CD4-positive, alpha-beta T cell (primary cell): Measurements from ENCODE around the gene PPP2R2C. TPM values are rescaled to one million over a fixed set of nuclear protein-coding genes. Genes with fewer than 3 reads are reported as not detected.
A peak's percentile ranks its signal among the peaks of the same experiment; 100 is the strongest.

ENCODE experiments used
- ATAC-seq: fragments of 200-7000 bp; cut with Tn5 transposase; one replicate; pipeline ENCODE4 v1.10.0; 2022; ENCODE audit warnings: mild to moderate bottlenecking; ENCODE audit not compliant: poor library complexity
- CTCF ChIA-PET: fragments of 350-600 bp; sonication (Branson Sonifier 250); formaldehyde crosslinking; loops from one replicate; lab custom pipeline; 2021; ENCODE audit warnings: antibody characterized with exemption, inconsistent platforms; lab: Charles Lee
- POLR2A ChIA-PET: fragments of 350-600 bp; sonication (Branson Sonifier 250); formaldehyde crosslinking; loops from one replicate; lab custom pipeline; 2021; ENCODE audit warnings: antibody characterized with exemption, inconsistent platforms; lab: Charles Lee
- DNase-seq, 14 experiments: peaks; one replicate each; pipeline ENCODE4 v3.0.0-alpha.2; 2013 to 2020; ENCODE audit warnings: mixed read lengths in 2 of 14
- H3K27ac ChIP-seq, 2 donors: one replicate each; pipeline versions ENCODE4 v1.5.1 to v1.7.0; 2013; ENCODE audit warnings: low read length in 2 of 2, low read depth in 1 of 2, mild to moderate bottlenecking in 1 of 2
- H3K27me3 ChIP-seq, 2 experiments: 1 replicate in 1 of 2; 2 replicates in 1 of 2; pipeline versions ENCODE4 v1.6.1 to v1.7.0; 2013; ENCODE audit warnings: low read length in 2 of 2, control low read depth in 1 of 2, mild to moderate bottlenecking in 1 of 2, moderate library complexity in 1 of 2; ENCODE audit not compliant: insufficient read depth in 2 of 2, control insufficient read depth in 1 of 2
- H3K36me3 ChIP-seq: one replicate; pipeline ENCODE4 v1.6.1; 2013; ENCODE audit warnings: low read length, control low read depth; ENCODE audit not compliant: insufficient read depth
- H3K4me1 ChIP-seq: one replicate; pipeline ENCODE4 v1.6.1; 2013; ENCODE audit warnings: low read length, control low read depth; ENCODE audit not compliant: insufficient read depth
- H3K4me3 ChIP-seq: one replicate; pipeline ENCODE4 v1.5.1; 2013; ENCODE audit warnings: mild to moderate bottlenecking, low read length, moderate library complexity
- H3K9me3 ChIP-seq, 2 experiments: 1 replicate in 1 of 2; 2 replicates in 1 of 2; pipeline versions ENCODE4 v1.6.1 to v1.7.0; 2013; ENCODE audit warnings: low read length in 2 of 2, mild to moderate bottlenecking in 2 of 2, control low read depth in 1 of 2, moderate library complexity in 1 of 2; ENCODE audit not compliant: control insufficient read depth in 1 of 2, insufficient read depth in 1 of 2
- H3K27ac Mint-ChIP-seq: one replicate; pipeline ENCODE4 v1.8.0; 2020; ENCODE audit warnings: mixed read lengths
- H3K27me3 Mint-ChIP-seq: one replicate; pipeline ENCODE4 v1.8.0; 2021; ENCODE audit warnings: mixed read lengths
- H3K36me3 Mint-ChIP-seq: one replicate; pipeline ENCODE4 v1.8.0; 2021; ENCODE audit warnings: low read depth, mixed read lengths
- H3K4me1 Mint-ChIP-seq: one replicate; pipeline ENCODE4 v1.8.0; 2021; ENCODE audit warnings: low read depth, mixed read lengths
- H3K4me3 Mint-ChIP-seq: one replicate; pipeline ENCODE4 v1.8.0; 2020; ENCODE audit warnings: mild to moderate bottlenecking, mixed read lengths
- H3K9me3 Mint-ChIP-seq: one replicate; pipeline ENCODE4 v1.8.0; 2020; ENCODE audit warnings: mixed read lengths
- CTCF ChIP-seq: fragments of 200-600 bp; IDR thresholded peaks from one replicate; pipeline ENCODE4 v1.8.0; 2022; ENCODE audit warnings: antibody characterized with exemption, mild to moderate bottlenecking
- intact Hi-C, 2 experiments: fragments of 100-400 bp; cut with DNase I in 1 of 2; cut with micrococcal nuclease in 1 of 2; formaldehyde crosslinking; loops; one replicate each; pipeline versions ENCODE4 v1.15.1 to v1.9.0; 2023 to 2025; cut with DNase I, micrococcal nuclease
- total RNA-seq, 174 experiments: library from RNA in 2 of 174; stranded (reverse) in 2 of 174; gene quantifications; one replicate each; pipeline ENCODE4 v1.2.3 and lab custom pipeline; 2021 to 2026

PPP2R2C gene
- total RNA-seq, 2 experiments from 2014 or later: not detected

GRCh38 chr4:6331018-6331417, 141.4 kb downstream of the PPP2R2C start:
- no peaks in the 10 kb centered on the region for H3K36me3 Mint-ChIP-seq
- H3K27ac Mint-ChIP-seq: no peak overlapping the region
- peak in 5 of 14 experiments; percentile 8 to 58 (median 26) for DNase-seq
- peaks cover 57% of the 10 kb centered on the region for H3K27me3 Mint-ChIP-seq
- no peaks in the 10 kb centered on the region for H3K36me3 ChIP-seq
- ATAC-seq: no peak
- H3K4me3 ChIP-seq: no peak overlapping the region
- H3K27ac ChIP-seq: no peak overlapping the region
- H3K9me3 ChIP-seq: peaks cover 7 to 27% of the 10 kb centered on the region in 2 experiments
- TF ChIP-seq CTCF: peak; percentile 35
- intact Hi-C loops: loop anchor here (1.0 to 5.0 kb wide), 3 partner anchors 81 to 541 kb away; no protein-coding TSS in a partner anchor
- POLR2A ChIA-PET: no interaction called here
- H3K9me3 Mint-ChIP-seq: no peaks in the 10 kb centered on the region
- H3K4me1 ChIP-seq: peaks cover 9% of the 10 kb centered on the region
- H3K4me1 Mint-ChIP-seq: no peaks in the 10 kb centered on the region
- peaks cover 0 to 7% of the 10 kb centered on the region in 2 experiments for H3K27me3 ChIP-seq
- CTCF ChIA-PET: interaction anchor here (0.7 to 5.5 kb wide), 3 partner anchors 9 to 334 kb away, joined by 3 to 56 read pairs (median 3); no protein-coding TSS in a partner anchor
- H3K4me3 Mint-ChIP-seq: no peak overlapping the region

- intact Hi-C loops: loop anchor here (2.0 to 5.0 kb wide), 2 partner anchors 332 to 542 kb away; no protein-coding TSS in a partner anchor
- H3K4me1 Mint-ChIP-seq: no peaks in the 10 kb centered on the region
- POLR2A ChIA-PET: no interaction called here
- Histone ChIP-seq H3K27ac (no peak overlapping the region), H3K4me1 (peaks cover 9% of the 10 kb centered on the region), H3K9me3 (peaks cover 7 to 27% of the 10 kb centered on the region in 2 experiments), H3K36me3 (no peaks in the 10 kb centered on the region), H3K27me3 (peaks cover under 1 to 12% of the 10 kb centered on the region in 2 experiments), H3K4me3 (no peak overlapping the region)
- H3K27ac Mint-ChIP-seq: no peak overlapping the region
- DNase-seq: no peak
- no peaks in the 10 kb centered on the region for H3K36me3 Mint-ChIP-seq
- ATAC-seq: no peak
- peaks cover 59% of the 10 kb centered on the region for H3K27me3 Mint-ChIP-seq
- H3K9me3 Mint-ChIP-seq: no peaks in the 10 kb centered on the region
- H3K4me3 Mint-ChIP-seq: no peak overlapping the region
- no peak for TF ChIP-seq CTCF
- CTCF ChIA-PET: interaction anchor here (5.5 kb wide), 1 partner anchor 81 kb away, joined by 56 read pairs; no protein-coding TSS in a partner anchor
Measured at GRCh38 chr4:6330384-6330767, 142.0 kb downstream of the PPP2R2C start.

- H3K27me3 Mint-ChIP-seq: peaks cover 57% of the 10 kb centered on the region
- H3K27ac ChIP-seq: no peak overlapping the region
- ChIA-PET CTCF (interaction anchor here (5.5 kb wide), 1 partner anchor 80 kb away, joined by 56 read pairs; no protein-coding TSS in a partner anchor), POLR2A (no interaction called here)
- no peaks in the 10 kb centered on the region for H3K4me1 Mint-ChIP-seq
- intact Hi-C loops: loop anchor here (2.0 to 5.0 kb wide), 3 partner anchors 331 to 1837 kb away; no protein-coding TSS in a partner anchor
- H3K36me3 Mint-ChIP-seq: no peaks in the 10 kb centered on the region
- H3K9me3 Mint-ChIP-seq: no peaks in the 10 kb centered on the region
- TF ChIP-seq CTCF: no peak
- H3K4me3 Mint-ChIP-seq: no peak overlapping the region
- no peak for DNase-seq
- H3K9me3 ChIP-seq: peaks cover 7 to 26% of the 10 kb centered on the region in 2 experiments
- H3K36me3 ChIP-seq: no peaks in the 10 kb centered on the region
- H3K27me3 ChIP-seq: peaks cover 4 to 13% of the 10 kb centered on the region in 2 experiments
- H3K27ac Mint-ChIP-seq: no peak overlapping the region
- H3K4me1 ChIP-seq: peaks cover 9% of the 10 kb centered on the region
- no peak overlapping the region for H3K4me3 ChIP-seq
- no peak for ATAC-seq
Measured at GRCh38 chr4:6329478-6330383, 142.7 kb downstream of the PPP2R2C start.
